Stimulated activated CD8-positive, alpha-beta memory T cell treated with anti-CD3 and anti-CD28 coated beads, Interleukin-4, amount 100 ng/mL, for 4 hours (primary cell): ENCODE data around the gene CHSY1.

Experiments used
- DNase-seq, 2 donors: peaks; one replicate each; pipeline ENCODE4 v3.0.0-alpha.2; 2020; ENCODE audit warnings: low read depth in 2 of 2, low spot score in 1 of 2

CHSY1 gene

DNA sequence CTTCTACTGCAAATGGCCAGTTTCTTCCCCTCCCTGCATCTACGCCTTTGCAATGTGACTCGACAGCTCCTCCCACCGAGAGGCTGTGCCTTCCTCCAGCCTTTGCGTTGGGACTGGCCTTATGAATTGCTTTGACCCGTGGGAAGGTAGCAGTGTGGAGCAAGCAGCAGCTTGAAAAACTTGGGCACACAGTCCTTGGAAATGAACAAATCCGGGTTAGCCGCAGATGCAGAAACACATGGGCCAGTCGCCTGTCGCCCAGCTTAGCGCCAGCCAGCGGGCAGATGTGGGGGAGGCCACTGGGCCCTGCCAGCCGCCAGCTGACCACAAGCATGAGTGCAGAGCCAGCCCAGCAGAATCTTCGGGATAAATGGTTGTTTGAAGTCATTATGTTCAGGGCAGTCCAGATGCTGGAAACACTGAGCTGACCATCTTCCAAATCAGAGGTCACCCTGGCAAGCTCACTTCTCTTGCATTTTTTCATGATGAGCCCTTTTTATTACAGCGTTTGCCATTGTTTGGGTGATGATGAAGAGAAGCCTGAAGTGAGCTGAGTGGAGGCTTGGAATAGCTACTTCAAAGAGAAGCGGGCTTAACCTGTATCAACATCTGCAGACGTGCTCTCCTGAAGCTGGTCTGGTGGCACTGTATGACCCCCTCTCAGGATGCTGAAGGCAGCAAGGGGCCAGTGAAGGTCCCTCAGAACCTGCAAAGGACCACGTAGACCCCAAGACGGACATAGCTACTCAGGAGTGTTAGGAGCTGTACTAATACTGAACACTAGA, 15.7 kb upstream of the CHSY1 start:
- no peak for DNase-seq

DNA sequence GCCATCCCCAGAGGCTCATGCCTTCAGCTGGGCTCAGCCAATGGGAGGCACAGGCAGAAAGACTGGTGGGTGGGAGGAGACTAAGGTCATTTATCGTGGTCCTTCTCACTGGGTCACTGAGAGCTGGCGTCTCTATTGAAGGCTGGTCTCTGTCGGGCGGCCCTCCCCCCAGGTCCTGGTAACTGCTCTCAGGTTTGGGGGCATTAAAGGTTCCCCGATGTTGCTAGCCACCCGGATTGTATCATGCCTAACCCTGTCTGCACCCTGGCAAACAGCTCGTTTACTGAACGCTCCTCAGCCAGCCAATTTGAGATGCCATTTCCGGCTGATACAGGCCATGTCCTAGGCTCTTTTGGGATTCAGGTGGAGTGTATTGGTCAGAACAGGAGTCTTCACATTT, 14.9 kb upstream of the CHSY1 start:
- DNase-seq: no peak

- no peak for DNase-seq
Observed at GRCh38 chr15:101266034-101266433, 14.2 kb upstream of the CHSY1 start.

DNA sequence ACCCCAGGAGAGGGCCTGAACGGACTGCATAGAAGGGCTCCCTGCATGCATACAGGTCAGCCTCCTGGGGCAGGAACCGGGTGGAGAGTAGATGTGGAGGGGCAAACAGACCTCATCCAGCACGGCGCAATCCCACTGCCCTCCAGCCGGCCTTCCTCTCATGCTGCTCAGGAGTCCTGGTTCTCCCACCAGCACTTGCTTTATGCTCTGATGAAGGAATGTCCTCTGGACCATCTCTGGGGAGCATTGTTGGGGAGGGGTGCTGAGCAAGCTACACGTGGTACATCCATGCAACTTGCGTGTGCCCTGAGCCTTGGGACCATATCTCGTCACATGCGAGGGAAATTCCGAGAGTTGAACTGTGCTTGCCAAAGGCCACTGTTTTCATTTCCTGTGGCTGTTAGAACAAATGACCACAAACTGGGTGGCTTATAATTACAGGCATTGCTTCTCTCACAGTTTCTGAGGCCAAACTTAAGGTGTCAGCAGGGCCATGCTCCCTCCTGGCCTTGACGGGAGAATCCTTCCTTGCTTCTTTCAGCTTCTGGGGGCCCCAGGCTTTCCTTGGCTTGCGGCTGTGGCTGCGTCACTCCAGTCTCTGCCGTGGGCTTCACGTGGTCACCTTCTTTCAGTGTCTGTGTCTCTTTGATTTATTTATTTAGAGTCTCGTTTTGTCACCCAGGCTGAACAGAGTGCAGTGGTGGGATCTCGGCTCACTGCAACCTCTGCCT, 13.2 kb upstream of the CHSY1 start:
- no peak for DNase-seq

- DNase-seq: no peak
Observed at GRCh38 chr15:101264011-101264410, 12.2 kb upstream of the CHSY1 start.

- no peak for DNase-seq
Observed at GRCh38 chr15:101262551-101262950, 10.7 kb upstream of the CHSY1 start.

- DNase-seq: no peak
Observed at GRCh38 chr15:101258238-101259144, 6.6 kb upstream of the CHSY1 start.

- DNase-seq: no peak
Observed at GRCh38 chr15:101256757-101257156, 4.9 kb upstream of the CHSY1 start.

- no peak for DNase-seq
Observed at GRCh38 chr15:101255615-101256241, 3.9 kb upstream of the CHSY1 start.

- DNase-seq: no peak
Observed at GRCh38 chr15:101255051-101255395, 3.2 kb upstream of the CHSY1 start.

DNA sequence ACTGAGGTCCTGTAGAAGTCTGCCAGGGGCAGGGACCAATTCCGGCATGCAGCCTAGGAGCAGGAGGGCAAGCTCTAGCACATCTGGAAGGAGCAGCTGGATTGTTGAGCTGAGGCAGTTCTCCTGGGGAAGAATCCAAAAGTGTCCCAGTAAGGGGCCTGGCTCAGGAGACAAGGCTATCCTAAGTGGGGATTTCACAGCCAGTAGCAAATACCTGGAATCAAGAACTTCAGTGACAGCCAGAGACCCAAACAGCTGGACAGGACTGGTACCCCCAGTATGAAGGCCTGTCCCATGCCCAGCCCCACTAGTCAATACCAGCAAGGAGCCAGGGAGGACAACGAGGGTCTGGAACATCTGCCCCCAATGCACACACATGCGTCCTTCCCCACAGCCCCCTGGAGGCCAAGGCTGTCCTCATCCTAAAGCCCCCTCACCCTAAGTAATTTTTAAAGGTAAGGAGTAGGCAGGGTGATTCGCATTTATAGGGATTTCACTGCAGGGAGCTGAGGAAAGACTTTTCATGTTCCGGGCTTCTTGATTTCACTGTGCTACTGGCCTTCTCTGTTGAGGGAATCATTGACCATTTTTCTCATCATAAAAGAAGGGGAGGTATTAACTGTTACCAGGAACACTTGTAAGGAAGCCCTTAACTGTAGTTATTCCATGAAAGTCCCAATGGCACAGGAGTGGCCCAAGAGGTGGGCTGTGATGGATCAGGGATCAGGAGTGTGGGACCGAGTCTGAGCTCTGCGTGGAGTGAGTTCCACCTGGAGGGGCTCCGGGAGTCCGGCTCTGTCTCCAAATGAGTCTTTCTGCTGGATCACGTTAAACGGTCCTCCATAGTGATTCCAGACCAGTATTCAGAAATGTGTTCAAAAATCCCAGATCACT, 2.6 kb upstream of the CHSY1 start:
- no peak for DNase-seq

DNA sequence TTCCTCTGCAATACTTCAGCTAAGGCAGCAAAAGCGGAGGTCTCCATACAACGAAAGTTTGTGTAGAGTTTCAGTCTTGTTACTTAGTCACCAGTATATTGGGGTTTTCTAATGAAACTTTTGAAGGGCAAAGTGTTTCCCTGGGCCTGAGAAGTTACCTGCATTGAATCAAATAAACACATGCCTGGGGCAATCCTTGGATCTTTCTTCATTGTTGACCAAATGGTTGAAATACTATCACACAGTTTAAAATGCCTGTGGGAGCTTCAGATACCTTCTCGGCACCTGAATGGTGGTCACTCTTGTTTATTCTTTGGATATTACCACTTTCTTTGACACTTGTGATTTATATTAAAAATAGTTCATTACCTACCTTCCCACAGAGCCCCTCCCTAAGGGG, 988 bp upstream of the CHSY1 start:
- no peak for DNase-seq

DNA sequence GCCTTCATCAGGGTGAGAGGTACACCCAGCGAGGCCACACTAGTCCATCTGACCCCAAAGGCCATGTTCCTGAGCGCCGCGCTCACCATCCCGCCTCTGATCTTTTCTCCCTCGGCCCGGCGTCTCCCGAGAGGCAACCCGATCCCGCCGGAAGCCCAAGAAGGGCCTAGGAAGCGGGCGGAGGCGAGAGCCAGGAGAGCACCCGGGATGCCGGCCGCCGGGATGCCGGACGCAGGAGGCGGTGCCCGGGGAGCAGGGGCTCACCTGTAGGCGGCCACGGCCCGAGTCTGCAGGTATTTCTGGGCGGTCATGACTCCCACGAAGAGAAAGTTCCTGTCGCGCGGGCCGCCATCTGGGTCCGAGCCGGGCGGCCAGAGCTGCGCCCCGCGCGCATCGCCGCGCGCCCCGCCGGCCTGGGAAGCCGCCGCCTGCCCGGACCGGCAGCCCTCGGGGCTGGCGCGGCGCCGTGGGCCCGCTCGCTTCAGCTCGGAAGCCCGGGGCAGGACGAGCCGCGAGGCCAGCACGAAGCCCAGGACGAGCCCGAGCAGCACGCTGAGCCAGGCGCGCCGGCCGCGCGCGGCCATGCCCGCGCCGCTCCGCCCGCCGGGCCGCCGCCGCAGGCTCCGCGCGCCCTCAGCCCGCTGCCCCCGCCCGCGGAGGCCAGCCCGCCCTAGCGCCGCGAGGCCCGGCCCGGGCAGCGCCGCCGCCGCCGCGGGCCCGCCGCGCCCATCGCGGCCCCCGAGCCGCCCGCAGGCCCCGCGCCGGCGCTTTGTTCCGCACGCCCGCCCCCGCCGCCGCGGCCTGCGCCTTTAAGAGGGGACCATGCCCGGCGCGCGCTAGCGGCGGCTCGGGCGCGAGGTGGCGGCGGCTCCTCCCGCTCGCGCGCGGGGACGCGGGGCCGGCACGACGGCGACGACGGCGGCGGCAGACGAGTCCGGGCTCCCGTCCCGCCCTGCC, 697 bp downstream of the CHSY1 start:
- DNase-seq: no peak

DNA sequence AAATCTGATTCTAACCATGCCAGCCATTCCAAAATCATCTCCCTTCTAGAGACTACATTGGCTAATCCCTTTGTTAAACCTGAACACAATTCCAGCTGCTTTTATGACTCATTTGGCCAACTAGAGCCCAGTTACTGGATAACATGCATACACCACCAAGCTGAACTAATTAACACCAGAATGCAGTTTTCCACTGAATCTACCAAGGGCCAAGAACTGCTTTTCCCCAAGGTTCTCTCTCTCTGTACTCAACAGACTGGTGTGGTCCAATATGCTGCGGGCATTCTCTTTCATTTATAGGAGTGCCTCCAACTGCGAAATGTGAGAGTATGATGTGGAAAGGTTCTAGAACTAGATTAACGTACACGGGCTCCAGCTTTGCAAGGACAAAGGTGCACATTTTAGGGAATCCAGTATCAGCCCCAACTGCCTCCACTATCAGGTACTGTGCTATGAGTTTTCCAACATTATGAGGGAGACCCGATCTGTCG, 1.5 kb downstream of the CHSY1 start:
- no peak for DNase-seq

GRCh38 chr15:101248274-101248673, 3.6 kb downstream of the CHSY1 start:
- no peak for DNase-seq

- DNase-seq: no peak
Observed at GRCh38 chr15:101246824-101247745, 4.8 kb downstream of the CHSY1 start.

DNA sequence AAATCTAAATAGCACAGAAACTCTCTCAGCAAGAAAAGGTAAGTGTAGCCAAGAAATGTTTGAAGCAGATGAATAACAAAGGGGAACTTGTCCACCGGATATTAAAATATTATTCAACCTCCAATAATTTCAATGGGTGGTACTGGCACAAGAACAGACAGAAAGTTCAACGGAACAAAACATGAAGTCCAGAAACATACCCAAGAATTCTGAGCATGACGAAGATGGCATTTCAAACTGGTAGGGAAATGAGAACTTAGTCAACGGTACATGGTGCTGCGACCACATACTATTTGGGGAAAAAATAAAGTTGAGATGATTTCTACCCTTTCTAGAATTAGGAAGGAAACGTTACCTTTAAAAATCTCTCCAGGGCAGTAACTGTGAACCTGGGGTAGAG, 5.5 kb downstream of the CHSY1 start:
- no peak for DNase-seq
